ENCODE measurements around the gene SMARCAD1. TPM values are rescaled to one million over a fixed set of nuclear protein-coding genes. Genes with fewer than 3 reads are reported as not detected.
"Not testable (repeated sequence)": the region's sequence is repeated elsewhere in the genome, so short reads cannot be mapped to it uniquely, and the experiment has no call there.

The SMARCAD1 gene
- total RNA-seq, 8 experiments from 2014 or later, result 34.1 to 73.3 (median 51.6) TPM

- WGBS, 10 experiments, result 58 to 100% (median 88%) methylated on average over 2 to 3 of the region's 3 CpGs; no CpG with 5 or more reads in 1 of the 10 experiments
- Histone ChIP-seq H3K4me3 (no peak overlapping the region), H3K27ac (no peak overlapping the region), H3K4me1 (replicated peaks in 1 of 2) (no peaks in the 10 kb centered on the region)
- ATAC-seq (replicated peaks in 6 of 8), result no peak
- in situ Hi-C loops (cut with MboI; ENCODE audit: low pct_unique_long_range_greater_than_20kb in 2 of 9, low sequenced_read_pairs in 9 of 9, unreplicated experiment in 9 of 9), result no loop called here
These were observed 69.9 kb downstream of the SMARCAD1 start for GRCh38 chr4:94277534-94277933.

- Histone ChIP-seq H3K4me1 (replicated peaks in 1 of 2) (no peaks in the 10 kb centered on the region), H3K27ac (no peak overlapping the region), H3K4me3 (no peak overlapping the region)
- ATAC-seq (replicated peaks in 6 of 8), result no peak
- 92 to 100% (median 100%) methylated on average over 1 to 2 of the region's 2 CpGs; no CpG with 5 or more reads in 1 of the 10 experiments for WGBS, 10 experiments
- in situ Hi-C loops (cut with MboI; ENCODE audit: low pct_unique_long_range_greater_than_20kb in 2 of 9, low sequenced_read_pairs in 9 of 9, unreplicated experiment in 9 of 9), result no loop called here
These were observed 71.1 kb downstream of the SMARCAD1 start for GRCh38 chr4:94278781-94279180.

GRCh38 chr4:94284889-94285288 lies 77.2 kb downstream of the SMARCAD1 start:
- in situ Hi-C loops (cut with MboI; ENCODE audit: low pct_unique_long_range_greater_than_20kb in 2 of 9, low sequenced_read_pairs in 9 of 9, unreplicated experiment in 9 of 9), result no loop called here
- ATAC-seq (replicated peaks in 6 of 8), result no peak
- WGBS, 10 experiments, result 50 to 100% (median 100%) methylated on average over 1 of the region's 1 CpG; no CpG with 5 or more reads in 2 of the 10 experiments
- Histone ChIP-seq H3K4me3 (no peak overlapping the region), H3K27ac (no peak overlapping the region), H3K4me1 (replicated peaks in 1 of 2) (no peaks in the 10 kb centered on the region)

- no peak overlapping the region for H3K4me3 ChIP-seq
- H3K4me1 ChIP-seq (replicated peaks in 1 of 2), result no peaks in the 10 kb centered on the region
- no peak overlapping the region for H3K27ac ChIP-seq
- 86 to 100% (median 96%) methylated on average over 1 to 4 of the region's 4 CpGs for WGBS, 10 experiments
- ATAC-seq (replicated peaks in 6 of 8), result no peak
- in situ Hi-C loops (cut with MboI; ENCODE audit: low pct_unique_long_range_greater_than_20kb in 2 of 9, low sequenced_read_pairs in 9 of 9, unreplicated experiment in 9 of 9), result no loop called here
These were observed 78.0 kb downstream of the SMARCAD1 start for GRCh38 chr4:94285666-94286065.

- WGBS, 10 experiments, result 58 to 100% (median 88%) methylated on average over 1 to 2 of the region's 2 CpGs
These were observed 82.6 kb downstream of the SMARCAD1 start for GRCh38 chr4:94290245-94290644.

GRCh38 chr4:94293981-94294380 lies 86.3 kb downstream of the SMARCAD1 start:
- ATAC-seq (replicated peaks in 6 of 8); H3K27ac ChIP-seq; in situ Hi-C loops (cut with MboI; ENCODE audit: low pct_unique_long_range_greater_than_20kb in 2 of 9, low sequenced_read_pairs in 9 of 9, unreplicated experiment in 9 of 9); H3K4me3 ChIP-seq; H3K4me1 ChIP-seq (replicated peaks in 1 of 2): not testable (repeated sequence)
- WGBS, 10 experiments, result 78 to 100% (median 100%) methylated on average over 2 to 4 of the region's 4 CpGs; no CpG with 5 or more reads in 7 of the 10 experiments

More at GRCh38 chr4:94290245-94290644, 82.6 kb downstream of the SMARCAD1 start:
- no peaks in the 10 kb centered on the region for H3K4me1 ChIP-seq (replicated peaks in 1 of 2)
- H3K27ac ChIP-seq, result no peak overlapping the region
- in situ Hi-C loops (cut with MboI; ENCODE audit: low pct_unique_long_range_greater_than_20kb in 2 of 9, low sequenced_read_pairs in 9 of 9, unreplicated experiment in 9 of 9), result no loop called here
- H3K4me3 ChIP-seq, result no peak overlapping the region
- ATAC-seq (replicated peaks in 6 of 8), result no peak

- H3K4me1 ChIP-seq (replicated peaks in 1 of 2); in situ Hi-C loops (cut with MboI; ENCODE audit: low pct_unique_long_range_greater_than_20kb in 2 of 9, low sequenced_read_pairs in 9 of 9, unreplicated experiment in 9 of 9); H3K27ac ChIP-seq; ATAC-seq (replicated peaks in 6 of 8); H3K4me3 ChIP-seq: not testable (repeated sequence)
- WGBS, 10 experiments, result 75 to 100% (median 100%) methylated on average over 1 to 3 of the region's 6 CpGs; no CpG with 5 or more reads in 2 of the 10 experiments
These were observed 87.8 kb downstream of the SMARCAD1 start for GRCh38 chr4:94295473-94295872.

- in situ Hi-C loops (cut with MboI; ENCODE audit: low pct_unique_long_range_greater_than_20kb in 2 of 9, low sequenced_read_pairs in 9 of 9, unreplicated experiment in 9 of 9), result no loop called here
- Histone ChIP-seq H3K27ac (no peak overlapping the region), H3K4me3 (no peak overlapping the region), H3K4me1 (replicated peaks in 1 of 2) (no peaks in the 10 kb centered on the region)
- 53 to 100% (median 89%) methylated on average over 1 to 4 of the region's 4 CpGs for WGBS, 10 experiments
- peak in 1 of 8 experiments; percentile 38 for ATAC-seq (replicated peaks in 6 of 8)
These were observed 91.1 kb downstream of the SMARCAD1 start for GRCh38 chr4:94298725-94299252.

GRCh38 chr4:94302191-94302590 lies 94.5 kb downstream of the SMARCAD1 start:
- H3K27ac ChIP-seq, result no peak overlapping the region
- 72 to 100% (median 100%) methylated on average over 2 of the region's 2 CpGs for WGBS, 10 experiments
- no peak for ATAC-seq (replicated peaks in 6 of 8)
- peaks cover 0 to 3% of the 10 kb centered on the region in 2 donors for H3K4me1 ChIP-seq (replicated peaks in 1 of 2)
- in situ Hi-C loops (cut with MboI; ENCODE audit: low pct_unique_long_range_greater_than_20kb in 2 of 9, low sequenced_read_pairs in 9 of 9, unreplicated experiment in 9 of 9), result loop anchor here in 1 of 9 experiments (25.0 kb wide), 1 partner anchor 285 kb away; no protein-coding TSS in a partner anchor
- H3K4me3 ChIP-seq, result no peak overlapping the region

- in situ Hi-C loops (cut with MboI; ENCODE audit: low pct_unique_long_range_greater_than_20kb in 2 of 9, low sequenced_read_pairs in 9 of 9, unreplicated experiment in 9 of 9), result loop anchor here in 1 of 9 experiments (25.0 kb wide), 1 partner anchor 283 kb away; no protein-coding TSS in a partner anchor
- Histone ChIP-seq H3K27ac (no peak overlapping the region), H3K4me1 (replicated peaks in 1 of 2) (peaks cover 0 to 3% of the 10 kb centered on the region in 2 donors), H3K4me3 (no peak overlapping the region)
- WGBS, 10 experiments, result 0 to 100% (median 33%) methylated on average over 1 to 2 of the region's 2 CpGs; no CpG with 5 or more reads in 3 of the 10 experiments
- peak in 4 of 8 experiments; percentile 46 to 67 (median 60) for ATAC-seq (replicated peaks in 6 of 8)
These were observed 96.8 kb downstream of the SMARCAD1 start for GRCh38 chr4:94304365-94304971.

- in situ Hi-C loops (cut with MboI; ENCODE audit: low pct_unique_long_range_greater_than_20kb in 2 of 9, low sequenced_read_pairs in 9 of 9, unreplicated experiment in 9 of 9), result loop anchor here in 1 of 9 experiments (25.0 kb wide), 1 partner anchor 282 kb away; no protein-coding TSS in a partner anchor
- H3K27ac ChIP-seq, result no peak overlapping the region
- peaks cover 0 to 3% of the 10 kb centered on the region in 2 donors for H3K4me1 ChIP-seq (replicated peaks in 1 of 2)
- peak in 2 of 8 experiments; percentile 31 to 74 for ATAC-seq (replicated peaks in 6 of 8)
- no peak overlapping the region for H3K4me3 ChIP-seq
- 0 to 100% (median 82%) methylated on average over 1 to 5 of the region's 5 CpGs for WGBS, 10 experiments
These were observed 98.0 kb downstream of the SMARCAD1 start for GRCh38 chr4:94305466-94306225.

- WGBS, 10 experiments, result 0 to 79% (median 51%) methylated on average over 1 to 3 of the region's 3 CpGs
- no peak for ATAC-seq (replicated peaks in 6 of 8)
- in situ Hi-C loops (cut with MboI; ENCODE audit: low pct_unique_long_range_greater_than_20kb in 2 of 9, low sequenced_read_pairs in 9 of 9, unreplicated experiment in 9 of 9), result loop anchor here in 1 of 9 experiments (25.0 kb wide), 1 partner anchor 281 kb away; no protein-coding TSS in a partner anchor
These were observed 99.0 kb downstream of the SMARCAD1 start for GRCh38 chr4:94306713-94307112.

More at GRCh38 chr4:94306713-94307112, 99.0 kb downstream of the SMARCAD1 start:
- Histone ChIP-seq H3K4me1 (replicated peaks in 1 of 2) (peaks cover 0 to 3% of the 10 kb centered on the region in 2 donors), H3K27ac (no peak overlapping the region), H3K4me3 (no peak overlapping the region)
